H1 (cell line): ENCODE results near the gene PAPSS2. TPM values are rescaled to one million over a fixed set of nuclear protein-coding genes. Genes with fewer than 3 reads are reported as not detected.

Experiments
- ATF3 ChIP-seq: IDR thresholded peaks from 2 replicates; pipeline ENCODE4 v1.6.1; 2011; ENCODE audit warnings: low read depth, mild to moderate bottlenecking, low read length; ENCODE audit not compliant: insufficient read depth
- CHD7 ChIP-seq: fragments of 300-600 bp; sonication (generic); IDR thresholded peaks from 2 replicates; pipeline ENCODE4 v1.7.1; 2012; ENCODE audit warnings: low read length, moderate library complexity, mild to moderate bottlenecking, inconsistent platforms; ENCODE audit not compliant: insufficient replicate concordance
- EP300 ChIP-seq, 2 experiments: IDR thresholded peaks; 1 replicate in 1 of 2; 2 replicates in 1 of 2; pipeline ENCODE4 v1.6.1; 2011 to 2012; ENCODE audit warnings: low read depth in 2 of 2, low read length in 2 of 2, mild to moderate bottlenecking in 2 of 2, borderline replicate concordance in 1 of 2, inconsistent platforms in 1 of 2, moderate library complexity in 1 of 2
- GABPA ChIP-seq: IDR thresholded peaks from 2 replicates; pipeline ENCODE4 v1.6.1; 2011; ENCODE audit warnings: mild to moderate bottlenecking, low read length, moderate library complexity, borderline replicate concordance; ENCODE audit not compliant: insufficient read depth
- KDM4A ChIP-seq: IDR thresholded peaks from one replicate; pipeline ENCODE4 v1.7.1; 2012; ENCODE audit warnings: low read depth, mild to moderate bottlenecking, moderate library complexity, low read length, inconsistent platforms; ENCODE audit not compliant: severe bottlenecking
- RFX5 ChIP-seq: IDR thresholded peaks from 2 replicates; pipeline ENCODE4 v1.6.1; 2011; ENCODE audit warnings: low read depth, low read length, improper control_type of control experiment, borderline replicate concordance
- RNF2 ChIP-seq: fragments of 200-900, 300-1000 bp; sonication (generic); IDR thresholded peaks from 2 replicates; pipeline ENCODE4 v1.7.1; 2016; ENCODE audit warnings: borderline replicate concordance, low read depth, mild to moderate bottlenecking, antibody characterized with exemption, low read length; ENCODE audit not compliant: poor library complexity, severe bottlenecking; ENCODE audit errors: missing control alignments
- SIX5 ChIP-seq: IDR thresholded peaks from 2 replicates; pipeline ENCODE4 v1.6.1; 2011; ENCODE audit warnings: mild to moderate bottlenecking, low read depth, low read length
- TBP ChIP-seq: IDR thresholded peaks from 2 replicates; pipeline ENCODE4 v1.6.1; 2011; ENCODE audit warnings: low read depth, low read length, improper control_type of control experiment
- polyA plus RNA-seq, 7 experiments: library from polyadenylated mRNA; depleted of rRNA in 3 of 7; stranded (reverse) in 5 of 7; unstranded in 2 of 7; fragments of >200 nt in 5 of 7; fragments of 200-250 nt in 2 of 7; gene quantifications; 1 replicate in 5 of 7; 2 replicates in 1 of 7; 4 replicates in 1 of 7; pipeline versions ENCODE4 v1.2.1 to v1.2.3, GENCODE V29; 2011 to 2013; ENCODE audit warnings: missing spikeins in 2 of 7, mixed read lengths in 2 of 7
- total RNA-seq: library from RNA; stranded (reverse); fragmentation: NEBNext Ultra II Directional; extraction: Animal tissue kit (Norgen Biotek cat#: 25700); gene quantifications from 2 replicates; pipeline ENCODE4 v1.2.1, GENCODE V29; 2021

PAPSS2 gene
- total and polyA plus RNA-seq, 2 of the 8 experiments (the other 6 are each of a cell fraction or from before 2014, with no cell fraction given) = 7.6 to 20.2 TPM

- TF ChIP-seq CHD7 (no peak), GABPA (no peak), KDM4A (no peak), EP300 (IDR thresholded peaks at IDR 0.05; ENCODE audit: borderline replicate concordance in 1 of 2, low read depth in 2 of 2, low read length in 2 of 2) (no peak), ATF3 (no peak), TBP (no peak), RFX5 (no peak), SIX5 (no peak), RNF2 (no peak)
Measured at GRCh38 chr10:87767253-87767652, 107.6 kb downstream of the PAPSS2 start (continued).
